Prostate gland (tissue), 2 donors: ENCODE results near the gene DYNC1I1. TPM values are rescaled to one million over a fixed set of nuclear protein-coding genes. Genes with fewer than 3 reads are reported as not detected.

Source experiments
- DNase-seq: peaks from one replicate; pipeline ENCODE4 v3.0.0-alpha.2; 2019; ENCODE audit warnings: low spot score
- H3K27ac ChIP-seq, 2 donors: fragments of 200-600 bp; sonication (generic); 2 replicates each; pipeline ENCODE4 v1.5.1; 2017 to 2019
- H3K27me3 ChIP-seq: fragments of 200-600 bp; sonication (generic); replicated peaks from 2 replicates; pipeline ENCODE4 v1.5.1; 2019; ENCODE audit not compliant: insufficient read depth
- H3K36me3 ChIP-seq, 2 donors: fragments of 200-600 bp; sonication (generic); 1 replicate in 1 of 2; 2 replicates in 1 of 2; pipeline versions ENCODE4 v1.5.1 to v1.8.1; 2017 to 2019
- H3K4me1 ChIP-seq: fragments of 200-600 bp; sonication (generic); replicated peaks from 2 replicates; pipeline ENCODE4 v1.5.1; 2019
- H3K4me3 ChIP-seq, 2 donors: fragments of 200-600 bp; sonication (generic); 2 replicates each; pipeline ENCODE4 v1.5.1; 2017 to 2019
- H3K9me3 ChIP-seq: fragments of 200-600 bp; sonication (generic); 2 replicates; pipeline ENCODE4 v1.5.1; 2017
- CTCF ChIP-seq, 4 experiments: fragments of 200-600 bp in 2 of 4; fragments of 450-650 bp in 2 of 4; sonication (generic) in 2 of 4; IDR thresholded peaks; 1 replicate in 3 of 4; 2 replicates in 1 of 4; pipeline ENCODE4 v1.5.1; 2016 to 2019; ENCODE audit warnings: antibody characterized with exemption in 4 of 4, mild to moderate bottlenecking in 2 of 4, moderate library complexity in 2 of 4
- POLR2A ChIP-seq: fragments of 450-650 bp; IDR thresholded peaks from one replicate; pipeline ENCODE4 v1.6.1; 2016; ENCODE audit warnings: antibody characterized with exemption, mild to moderate bottlenecking
- POLR2AphosphoS5 ChIP-seq: sonication (generic); formaldehyde crosslinking; IDR thresholded peaks from one replicate; pipeline ENCODE4 v1.6.1; 2017; ENCODE audit warnings: antibody characterized with exemption
- WGBS: methylation state at CpG from one replicate; pipeline ENCODE4 v1.1.5; 2018; 5-methylcytosine and 5-hydroxymethylcytosine counted together
- intact Hi-C: fragments of 100-400 bp; cut with DNase I; formaldehyde crosslinking; loops from one replicate; pipeline ENCODE4 v1.14.2; 2022
- total RNA-seq, 2 donors: library from RNA; depleted of rRNA; stranded (reverse); fragments of >200 nt; gene quantifications; one replicate each; pipeline ENCODE4 v1.1.0, GENCODE V29; 2016

Gene DYNC1I1
- 1 to 10 TPM; 4.4 to 5.1 TPM for total RNA-seq

- Histone ChIP-seq H3K27ac (peak within 1 kb of the TSS; percentile 57 to 64), H3K4me1 (no peaks in the 10 kb centered on the region), H3K27me3 (no peaks in the 10 kb centered on the region), H3K4me3 (peak within 1 kb of the TSS; percentile 55 to 58), H3K9me3 (no peaks in the 10 kb centered on the region), H3K36me3 (no peaks in the 10 kb centered on the region)
- intact Hi-C loops, result no loop called here
- TF ChIP-seq CTCF (IDR thresholded peaks at IDR 0.05) (no peak), POLR2AphosphoS5 (peak; percentile 56), POLR2A (peak; percentile 40)
- DNase-seq, result peak; percentile 46
- under 1% methylated on average over 33 of the region's 49 CpGs for WGBS
Measured at GRCh38 chr7:95772298-95772770, at the start of gene DYNC1I1. Gene DYNC1I1, plus strand, starts transcription at chr7:95772554. Its CDS starts 32,176 bp downstream, at chr7:95804730.

GRCh38 chr7:95723583-95724180 is 48.7 kb upstream of the DYNC1I1 start:
- Histone ChIP-seq H3K4me3 (no peak overlapping the region), H3K36me3 (no peaks in the 10 kb centered on the region), H3K27me3 (no peaks in the 10 kb centered on the region), H3K9me3 (no peaks in the 10 kb centered on the region), H3K4me1 (no peaks in the 10 kb centered on the region), H3K27ac (no peak overlapping the region)
- 16% methylated on average over 2 of the region's 2 CpGs for WGBS
- DNase-seq, result peak; percentile 17
- intact Hi-C loops, result loop anchor here (2.0 kb wide), 1 partner anchor 147 kb away; no protein-coding TSS in a partner anchor
- TF ChIP-seq POLR2AphosphoS5, result no peak
- peak; percentile 18 to 53 (median 39) for TF ChIP-seq CTCF (IDR thresholded peaks at IDR 0.05)

GRCh38 chr7:95725205-95725604 is 47.1 kb upstream of the DYNC1I1 start:
- H3K36me3 ChIP-seq, result no peaks in the 10 kb centered on the region
- WGBS, result 64% methylated on average over 1 of the region's 1 CpG
- intact Hi-C loops, result no loop called here

GRCh38 chr7:95730493-95731280 is 41.7 kb upstream of the DYNC1I1 start:
- Histone ChIP-seq H3K9me3 (no peaks in the 10 kb centered on the region), H3K27ac (no peak overlapping the region), H3K4me1 (no peaks in the 10 kb centered on the region), H3K4me3 (no peak overlapping the region), H3K36me3 (no peaks in the 10 kb centered on the region), H3K27me3 (no peaks in the 10 kb centered on the region)
- intact Hi-C loops, result no loop called here
- WGBS, result 74% methylated on average over 4 of the region's 4 CpGs
- TF ChIP-seq CTCF (IDR thresholded peaks at IDR 0.05) (no peak), POLR2AphosphoS5 (no peak), POLR2A (no peak)
- no peak for DNase-seq

More at GRCh38 chr7:95725205-95725604, 47.1 kb upstream of the DYNC1I1 start:
- Histone ChIP-seq H3K4me3 (no peak overlapping the region), H3K4me1 (no peaks in the 10 kb centered on the region), H3K27me3 (no peaks in the 10 kb centered on the region), H3K9me3 (no peaks in the 10 kb centered on the region), H3K27ac (no peak overlapping the region)
- TF ChIP-seq CTCF (IDR thresholded peaks at IDR 0.05) (no peak), POLR2A (no peak), POLR2AphosphoS5 (no peak)
- no peak for DNase-seq
